DOHH2 (cell line): ENCODE measurements around the gene SMIM44.

Experiments used
- H3F3A ChIP-seq: fragments of 200-600 bp; sonication (generic), shearing (Covaris generic); 2 replicates; pipeline ENCODE4 v1.6.0; 2016; ENCODE audit warnings: antibody characterized with exemption, mild to moderate bottlenecking; ENCODE audit not compliant: control insufficient read depth, insufficient read depth
- H3K27ac ChIP-seq: fragments of 200-600 bp; sonication (generic); 2 replicates; pipeline ENCODE4 v1.5.1; 2014; ENCODE audit warnings: low read depth, mild to moderate bottlenecking, low read length, moderate library complexity
- H3K27me3 ChIP-seq: fragments of 200-600 bp; sonication (generic); 2 replicates; pipeline ENCODE4 v1.6.1; 2014; ENCODE audit warnings: mild to moderate bottlenecking, low read length, mixed read lengths; ENCODE audit not compliant: control insufficient read depth
- H3K36me3 ChIP-seq: fragments of 200-600 bp; sonication (generic); 2 replicates; pipeline ENCODE4 v1.6.1; 2014; ENCODE audit warnings: mild to moderate bottlenecking, low read length, moderate library complexity, mixed read lengths; ENCODE audit not compliant: control insufficient read depth
- H3K4me1 ChIP-seq: fragments of 200-600 bp; sonication (generic); 2 replicates; pipeline ENCODE4 v1.6.1; 2014; ENCODE audit warnings: mild to moderate bottlenecking, low read length, mixed read lengths; ENCODE audit not compliant: control insufficient read depth
- H3K4me2 ChIP-seq: fragments of 200-600 bp; sonication (generic); 2 replicates; pipeline ENCODE4 v1.6.0; 2014; ENCODE audit warnings: mild to moderate bottlenecking, low read length, moderate library complexity
- H3K4me3 ChIP-seq: fragments of 200-600 bp; sonication (generic); 2 replicates; pipeline ENCODE4 v1.5.1; 2014; ENCODE audit warnings: mild to moderate bottlenecking, low read length, mixed read lengths
- H3K79me2 ChIP-seq: fragments of 200-600 bp; sonication (generic); 2 replicates; pipeline ENCODE4 v1.6.1; 2014; ENCODE audit warnings: mild to moderate bottlenecking, low read length, mixed read lengths; ENCODE audit not compliant: control insufficient read depth
- H3K9me2 ChIP-seq: fragments of 200-600 bp; sonication (generic); replicated peaks from 2 replicates; pipeline ENCODE4 v1.6.1; 2014; ENCODE audit warnings: mild to moderate bottlenecking, low read length, mixed read lengths; ENCODE audit not compliant: control insufficient read depth
- H3K9me3 ChIP-seq: fragments of 200-600 bp; sonication (generic); 2 replicates; pipeline ENCODE4 v1.6.1; 2014; ENCODE audit warnings: antibody characterized with exemption, low read length, mixed read lengths; ENCODE audit not compliant: control insufficient read depth, insufficient read depth
- H4K20me1 ChIP-seq: fragments of 200-600 bp; sonication (generic); 2 replicates; pipeline ENCODE4 v1.6.0; 2014; ENCODE audit warnings: low read depth, mild to moderate bottlenecking, antibody characterized with exemption, low read length, moderate library complexity; ENCODE audit not compliant: control insufficient read depth, insufficient read depth
- CTCF ChIP-seq: fragments of 200-600 bp; sonication (generic); IDR thresholded peaks from one replicate; pipeline ENCODE4 v1.5.1; 2014; ENCODE audit warnings: antibody characterized with exemption, mild to moderate bottlenecking, low read depth, low read length; ENCODE audit not compliant: poor library complexity, severe bottlenecking
- EZH2phosphoT487 ChIP-seq: fragments of 200-600 bp; sonication (generic); IDR thresholded peaks from 2 replicates; pipeline ENCODE4 v1.6.1; 2017; ENCODE audit warnings: borderline replicate concordance, mild to moderate bottlenecking, antibody characterized with exemption, low read length, moderate library complexity, mixed read lengths

Gene SMIM44

GRCh38 chr19:3513229-3514140 is 30.2 kb upstream of the SMIM44 start:
- no peaks in the 10 kb centered on the region for H3K27me3 ChIP-seq

GRCh38 chr19:3512562-3513228 is 29.5 kb upstream of the SMIM44 start:
- no peak overlapping the region for H3K4me2 ChIP-seq
- no peaks in the 10 kb centered on the region for H3K9me2 ChIP-seq
- H3K36me3 ChIP-seq: peaks cover 29% of the 10 kb centered on the region
- H3K27ac ChIP-seq: no peak overlapping the region
- peaks cover 23% of the 10 kb centered on the region for H3K4me1 ChIP-seq
- no peaks in the 10 kb centered on the region for H3K9me3 ChIP-seq
- no peaks in the 10 kb centered on the region for H3K27me3 ChIP-seq
- H3K79me2 ChIP-seq: peaks cover 91% of the 10 kb centered on the region
- no peak for TF ChIP-seq EZH2phosphoT487
- no peak for TF ChIP-seq CTCF
- H4K20me1 ChIP-seq: peaks cover 15% of the 10 kb centered on the region
- H3F3A ChIP-seq: peaks cover 10% of the 10 kb centered on the region
- no peak overlapping the region for H3K4me3 ChIP-seq

More at GRCh38 chr19:3513229-3514140, 30.2 kb upstream of the SMIM44 start:
- Histone ChIP-seq H3F3A (peaks cover 10% of the 10 kb centered on the region), H3K27ac (no peak overlapping the region), H3K4me3 (no peak overlapping the region), H3K4me2 (no peak overlapping the region), H3K36me3 (peaks cover 29% of the 10 kb centered on the region), H4K20me1 (peaks cover 19% of the 10 kb centered on the region), H3K79me2 (peaks cover 91% of the 10 kb centered on the region), H3K4me1 (peaks cover 28% of the 10 kb centered on the region), H3K9me2 (no peaks in the 10 kb centered on the region), H3K9me3 (no peaks in the 10 kb centered on the region)
- TF ChIP-seq CTCF (no peak), EZH2phosphoT487 (no peak)

- no peaks in the 10 kb centered on the region for H3K9me2 ChIP-seq
- H4K20me1 ChIP-seq: peaks cover 21% of the 10 kb centered on the region
- H3K4me2 ChIP-seq: no peak overlapping the region
- no peaks in the 10 kb centered on the region for H3K27me3 ChIP-seq
- no peak overlapping the region for H3K27ac ChIP-seq
- H3K36me3 ChIP-seq: peaks cover 32% of the 10 kb centered on the region
- peaks cover 19% of the 10 kb centered on the region for H3K4me1 ChIP-seq
- H3K4me3 ChIP-seq: no peak overlapping the region
- TF ChIP-seq EZH2phosphoT487: no peak
- no peak for TF ChIP-seq CTCF
- no peaks in the 10 kb centered on the region for H3K9me3 ChIP-seq
- H3K79me2 ChIP-seq: peaks cover 92% of the 10 kb centered on the region
- H3F3A ChIP-seq: peaks cover 8% of the 10 kb centered on the region
Measured at GRCh38 chr19:3511506-3512251, 28.4 kb upstream of the SMIM44 start.
